GM19397 (cell line): ENCODE measurements around the gene DNAAF5.

Experiments used
- ATAC-seq: cut with Tn5 transposase; IDR thresholded peaks from one replicate; pipeline ENCODE4 v1.9.1; 2021; ENCODE audit warnings: mild to moderate bottlenecking, moderate library complexity; ENCODE audit not compliant: unreplicated experiment

Gene DNAAF5

DNA sequence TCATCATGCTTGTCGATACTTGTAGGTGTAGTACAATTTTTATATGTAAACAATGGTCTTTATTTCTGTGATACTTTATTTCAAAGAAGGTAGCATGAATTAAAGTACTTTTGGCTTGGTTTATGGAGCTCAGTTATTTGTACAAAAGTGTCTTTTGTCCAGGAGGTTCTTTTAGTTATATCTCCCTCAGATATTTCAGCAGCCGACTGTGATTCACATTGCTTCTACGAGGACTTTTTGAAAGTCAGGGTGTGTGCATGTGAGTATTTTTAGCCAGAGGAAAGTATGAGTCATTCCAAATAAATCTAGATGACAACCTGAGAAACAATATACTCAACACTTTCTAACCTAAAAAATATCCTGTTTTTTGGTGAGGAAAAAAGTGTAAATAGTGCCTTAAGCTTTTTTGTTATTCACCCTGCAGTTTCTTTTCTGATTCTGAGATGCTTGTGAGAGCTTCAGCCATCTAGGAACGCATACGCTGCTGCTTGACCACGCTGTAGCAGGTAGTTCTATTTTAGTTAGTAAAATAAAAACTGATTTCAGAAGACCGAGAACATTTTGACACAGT lies 105.2 kb downstream of the DNAAF5 start:
- ATAC-seq: no peak

- no peak for ATAC-seq
Measured at GRCh38 chr7:832167-832967, 105.9 kb downstream of the DNAAF5 start, which contains the start of gene SUN1. TSS of gene SUN1 (plus strand) at chr7:832476. CDS start at chr7:832525, 49 bp downstream.

DNA sequence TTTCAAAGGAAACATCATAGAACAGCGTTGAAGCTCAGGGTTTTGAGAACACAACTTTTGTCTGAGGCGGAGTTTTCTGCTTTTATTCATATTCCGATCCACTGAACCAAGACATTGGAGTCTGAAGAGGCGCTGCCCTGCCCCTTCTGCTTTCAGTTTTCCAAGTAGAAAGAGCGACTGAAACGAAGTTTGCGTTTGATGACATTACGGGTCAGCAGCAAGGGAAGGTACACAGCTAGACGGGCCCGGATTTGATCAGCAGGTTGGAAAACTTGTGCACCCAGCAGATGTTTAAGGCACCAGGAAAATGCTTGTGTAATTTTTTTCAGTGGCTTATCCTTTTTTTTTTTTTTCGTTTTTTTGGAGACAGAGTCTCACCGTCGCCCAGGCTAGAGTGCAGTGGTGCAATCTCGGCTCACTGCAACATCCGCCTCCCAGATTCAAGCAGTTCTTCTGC lies 106.5 kb downstream of the DNAAF5 start:
- no peak for ATAC-seq

DNA sequence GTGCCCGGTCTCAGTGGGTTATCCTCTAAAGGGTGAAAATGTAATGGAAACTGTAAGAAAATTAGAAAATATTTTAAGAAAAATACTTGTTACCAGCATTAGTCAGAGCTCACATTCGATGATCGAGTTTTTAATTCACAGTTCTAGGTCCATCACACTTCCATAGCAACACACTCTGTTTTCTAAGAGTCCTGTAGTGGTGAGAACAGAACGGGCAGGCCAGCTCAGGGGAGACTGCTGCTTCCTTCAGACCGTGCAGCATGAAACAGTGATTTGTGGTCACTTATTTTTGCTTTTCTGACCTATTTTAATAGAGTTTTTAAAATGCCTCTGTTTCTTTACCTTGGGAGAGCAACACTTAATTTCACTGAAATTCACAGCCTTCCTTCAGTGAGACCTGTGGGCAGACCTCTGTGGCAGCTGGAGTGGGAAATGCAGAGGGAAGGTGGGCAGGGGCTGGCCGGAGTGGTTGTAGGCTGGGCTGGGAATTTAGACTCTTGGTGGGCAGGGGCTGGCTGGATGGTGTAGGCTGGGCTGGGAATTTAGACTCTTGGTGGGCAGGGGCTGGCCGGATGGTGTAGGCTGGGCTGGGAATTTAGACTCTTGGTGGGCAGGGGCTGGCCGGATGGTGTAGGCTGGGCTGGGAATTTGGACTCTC lies 107.2 kb downstream of the DNAAF5 start:
- ATAC-seq: no peak

DNA sequence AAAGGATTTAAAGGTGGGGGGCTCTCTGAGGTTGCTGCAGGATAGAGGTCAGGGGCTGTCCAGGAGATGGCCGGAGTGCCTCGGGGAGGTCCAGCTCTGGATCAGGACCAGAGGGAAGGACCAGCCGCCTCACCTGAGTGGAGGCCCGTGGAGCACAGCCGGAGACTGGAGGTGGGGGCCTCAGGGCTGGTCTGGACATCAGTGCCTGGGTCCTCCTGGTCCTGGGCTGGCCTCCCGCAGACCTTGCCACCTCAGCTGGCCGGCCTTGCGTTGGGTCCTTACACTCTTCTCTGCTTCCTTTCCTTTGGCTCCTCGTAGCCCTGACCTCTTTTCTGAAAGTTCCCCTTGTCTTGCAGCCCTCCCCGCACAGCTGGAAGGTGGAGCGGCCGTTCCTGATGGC lies 107.8 kb downstream of the DNAAF5 start:
- ATAC-seq: no peak

- ATAC-seq: no peak
Measured at GRCh38 chr7:835021-835420, 108.5 kb downstream of the DNAAF5 start.

DNA sequence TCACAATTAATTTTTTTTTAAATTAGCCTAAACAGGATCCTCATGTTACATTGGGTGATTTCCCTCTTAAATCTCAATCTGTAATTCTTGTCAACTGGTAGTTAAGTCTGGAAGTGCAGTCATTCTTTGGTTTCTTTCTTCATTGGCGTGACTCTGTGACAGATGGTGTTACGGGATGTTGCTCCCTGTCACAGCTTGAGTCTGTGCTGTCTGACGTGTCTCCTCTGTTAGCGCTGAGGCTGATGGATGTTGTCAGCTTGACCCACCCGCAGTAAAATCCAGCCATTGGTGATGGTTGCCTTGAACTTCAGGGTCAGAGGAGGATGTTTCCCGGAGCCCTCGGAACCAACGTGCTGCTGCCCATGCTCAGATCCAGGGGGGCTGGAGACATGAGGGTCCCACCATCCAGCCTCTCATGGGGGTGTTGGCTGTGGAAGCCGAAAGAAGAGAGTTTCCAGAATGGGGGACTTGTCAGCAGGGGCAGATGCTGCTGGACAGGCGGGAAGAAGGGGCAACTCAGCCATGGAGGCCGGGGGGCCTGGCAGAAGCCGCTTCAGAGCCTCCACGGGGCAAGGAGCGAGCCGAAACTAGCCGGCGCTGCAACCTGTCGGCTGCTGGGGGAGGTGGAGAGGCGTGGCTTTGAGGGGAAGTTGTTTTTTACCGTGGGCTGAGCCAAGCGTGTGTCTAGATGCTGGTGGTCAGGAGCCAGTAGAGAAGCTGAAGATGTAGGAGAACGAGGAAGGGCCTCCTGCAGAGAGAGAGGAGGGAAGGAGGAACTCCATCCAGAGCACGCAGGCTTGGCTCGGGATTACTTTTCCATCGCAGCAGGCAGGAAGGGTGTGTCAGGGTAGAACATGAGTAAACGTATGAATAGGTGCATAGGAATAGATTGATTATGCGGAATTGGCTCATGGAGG lies 109.2 kb downstream of the DNAAF5 start:
- no peak for ATAC-seq
